HL-60 (cell line): ENCODE measurements around the gene SERPINE2.

Source experiments
- DNase-seq, 2 experiments: peaks; one replicate each; pipeline ENCODE4 v3.0.0-alpha.2; 2010 to 2020; ENCODE audit warnings: low read depth in 1 of 2, low spot score in 1 of 2
- H3K27ac ChIP-seq: fragments of 250-450 bp; sonication (Bioruptor Pico); replicated peaks from 2 replicates; pipeline ENCODE4 v1.5.1; 2020; ENCODE audit warnings: mild to moderate bottlenecking, moderate library complexity
- H3K27me3 ChIP-seq: fragments of 250-450 bp; sonication (Bioruptor Pico); 2 replicates; pipeline ENCODE4 v1.5.1; 2021; ENCODE audit warnings: mild to moderate bottlenecking, moderate library complexity; ENCODE audit not compliant: insufficient read depth, poor library complexity, severe bottlenecking
- H3K4me3 ChIP-seq: replicated peaks from 2 replicates; pipeline ENCODE4 v1.5.1; 2011; ENCODE audit warnings: mild to moderate bottlenecking, control low read depth, low read length; ENCODE audit not compliant: insufficient read depth
- CTCF ChIP-seq: IDR thresholded peaks from one replicate; pipeline ENCODE4 v1.5.1; 2011; ENCODE audit warnings: low read length, control low read depth, inconsistent platforms; ENCODE audit not compliant: insufficient read depth
- GABPA ChIP-seq: IDR thresholded peaks from 2 replicates; pipeline ENCODE4 v1.6.1; 2012; ENCODE audit warnings: low read depth
- POLR2AphosphoS5 ChIP-seq: IDR thresholded peaks from 2 replicates; pipeline ENCODE4 v1.6.1; 2012; ENCODE audit warnings: low read depth
- REST ChIP-seq: IDR thresholded peaks from 2 replicates; pipeline ENCODE4 v1.6.1; 2012; ENCODE audit warnings: low read depth; ENCODE audit not compliant: insufficient replicate concordance
- SPI1 ChIP-seq: IDR thresholded peaks from 2 replicates; pipeline ENCODE4 v1.6.1; 2012; ENCODE audit warnings: low read depth, mild to moderate bottlenecking, borderline replicate concordance

SERPINE2 gene

GRCh38 chr2:224016963-224017362 lies 22.1 kb downstream of the SERPINE2 start:
- no peak for DNase-seq
- Histone ChIP-seq H3K4me3 (no peak overlapping the region), H3K27me3 (no peaks in the 10 kb centered on the region), H3K27ac (no peak overlapping the region)
- TF ChIP-seq REST (no peak), GABPA (no peak), SPI1 (no peak), POLR2AphosphoS5 (no peak), CTCF (no peak)

- H3K27me3 ChIP-seq = no peaks in the 10 kb centered on the region
- no peak for TF ChIP-seq POLR2AphosphoS5
- TF ChIP-seq SPI1 = no peak
- TF ChIP-seq GABPA = no peak
- no peak for TF ChIP-seq CTCF
- TF ChIP-seq REST = no peak
- no peak overlapping the region for H3K4me3 ChIP-seq
- H3K27ac ChIP-seq = no peak overlapping the region
- no peak for DNase-seq
Measured at GRCh38 chr2:224014336-224014735, 24.8 kb downstream of the SERPINE2 start.

- H3K27me3 ChIP-seq = no peaks in the 10 kb centered on the region
- no peak overlapping the region for H3K27ac ChIP-seq
- no peak for TF ChIP-seq POLR2AphosphoS5
- TF ChIP-seq GABPA = no peak
- TF ChIP-seq SPI1 = no peak
- TF ChIP-seq REST = no peak
- no peak for TF ChIP-seq CTCF
- DNase-seq = no peak
- H3K4me3 ChIP-seq = no peak overlapping the region
Measured at GRCh38 chr2:224011837-224012236, 27.2 kb downstream of the SERPINE2 start.
